NCI-H524 treated with DMSO at 0.1 percent for 48 hours (cell line): ENCODE data around the gene RSPO4.
"Not testable (repeated sequence)": the region's sequence is repeated elsewhere in the genome, so short reads cannot be mapped to it uniquely, and the experiment has no call there.

ENCODE experiments used
- DNase-seq: peaks from one replicate; lab custom pipeline; 2025; lab: John Stamatoyannopoulos, UW

The RSPO4 gene

GRCh38 chr20:1001911-1002681, at the start of gene RSPO4:
Gene RSPO4, minus strand, starts transcription at chr20:1002311. Its CDS starts 147 bp downstream, at chr20:1002164.
- DNase-seq = no peak

GRCh38 chr20:1050440-1050839, 48.3 kb upstream of the RSPO4 start:
- DNase-seq = no peak

GRCh38 chr20:1045860-1046418, 43.8 kb upstream of the RSPO4 start:
- no peak for DNase-seq

- DNase-seq = no peak
These were observed 39.8 kb upstream of the RSPO4 start for GRCh38 chr20:1041845-1042390.

GRCh38 chr20:1038205-1038604, 36.1 kb upstream of the RSPO4 start:
- no peak for DNase-seq

- DNase-seq = no peak
These were observed 34.9 kb upstream of the RSPO4 start for GRCh38 chr20:1037039-1037438.

GRCh38 chr20:1035466-1035865, 33.4 kb upstream of the RSPO4 start:
- no peak for DNase-seq

- DNase-seq = no peak
These were observed 32.3 kb upstream of the RSPO4 start for GRCh38 chr20:1034415-1034789.

GRCh38 chr20:1033751-1034414, 31.8 kb upstream of the RSPO4 start:
- DNase-seq = no peak

- DNase-seq = no peak
These were observed 27.9 kb upstream of the RSPO4 start for GRCh38 chr20:1029980-1030379.

GRCh38 chr20:1026214-1026613, 24.1 kb upstream of the RSPO4 start:
- DNase-seq = not testable (repeated sequence)

GRCh38 chr20:1022871-1023270, 20.8 kb upstream of the RSPO4 start:
- DNase-seq = no peak

GRCh38 chr20:1020614-1021013, 18.5 kb upstream of the RSPO4 start:
- no peak for DNase-seq

- no peak for DNase-seq
These were observed 17.2 kb upstream of the RSPO4 start for GRCh38 chr20:1019344-1019743.

- DNase-seq = no peak
These were observed 15.6 kb upstream of the RSPO4 start for GRCh38 chr20:1017677-1018076.

- no peak for DNase-seq
These were observed 13.1 kb upstream of the RSPO4 start for GRCh38 chr20:1015181-1015580.

- DNase-seq = no peak
These were observed 12.4 kb upstream of the RSPO4 start for GRCh38 chr20:1014471-1014870.

GRCh38 chr20:1013566-1014340, 11.6 kb upstream of the RSPO4 start:
- no peak for DNase-seq

GRCh38 chr20:1012359-1013168, 10.5 kb upstream of the RSPO4 start:
- DNase-seq = no peak

- DNase-seq = no peak
These were observed 8.5 kb upstream of the RSPO4 start for GRCh38 chr20:1010659-1011058.

GRCh38 chr20:1005452-1006027, 3.4 kb upstream of the RSPO4 start:
- peak; percentile 56 for DNase-seq
